IMR-90 (cell line): ENCODE measurements around the gene TMX2. TPM values are rescaled to one million over a fixed set of nuclear protein-coding genes. Genes with fewer than 3 reads are reported as not detected.

ENCODE experiments used
- ATAC-seq: fragments of 200-7000 bp; cut with Tn5 transposase; 2 replicates; pipeline ENCODE4 v1.9.1; 2020; ENCODE audit warnings: low read depth, mild to moderate bottlenecking, moderate library complexity
- Bru-seq: library from RNA; stranded (reverse); fragments of 400-500 nt; gene quantifications from one replicate; lab custom pipeline; 2021; lab: Mats Ljungman, UMichigan
- BruChase-seq, 2 experiments: library from RNA; stranded (reverse); fragments of 400-500 nt; gene quantifications; one replicate each; lab custom pipeline; 2021; lab: Mats Ljungman, UMichigan
- BruUV-seq: library from RNA; stranded (reverse); fragments of 400-500 nt; replicated peaks from 2 replicates; lab custom pipeline; 2021; lab: Mats Ljungman, UMichigan
- CTCF ChIA-PET: fragments of 300-600 bp; formaldehyde crosslinking; extraction: SDS; loops from one replicate; lab custom pipeline; 2021; ENCODE audit warnings: antibody characterized with exemption; lab: Yijun Ruan, JAX
- POLR2A ChIA-PET: fragments of 300-600 bp; sonication (Branson Sonifier 250); formaldehyde crosslinking; loops from one replicate; lab custom pipeline; 2022; ENCODE audit warnings: antibody characterized with exemption; ENCODE audit not compliant: unreplicated experiment; lab: Charles Lee
- DNase-seq: peaks from one replicate; pipeline ENCODE4 v3.0.0; 2013
- H2AFZ ChIP-seq: replicated peaks from 2 replicates; pipeline ENCODE3; 2013; ENCODE audit warnings: low read length, mild to moderate bottlenecking; ENCODE audit not compliant: poor library complexity
- H2AK5ac ChIP-seq: 2 replicates; pipeline ENCODE4 v1.6.1; 2013; ENCODE audit warnings: low read depth, low read length, inconsistent platforms
- H2AK9ac ChIP-seq: replicated peaks from 2 replicates; pipeline ENCODE3; 2013; ENCODE audit warnings: mild to moderate bottlenecking, low read depth, low read length, moderate library complexity; ENCODE audit not compliant: poor library complexity
- H2BK120ac ChIP-seq: 2 replicates; pipeline ENCODE4 v1.6.1; 2013; ENCODE audit warnings: low read depth, low read length, inconsistent platforms
- H2BK15ac ChIP-seq: 3 replicates; pipeline ENCODE4 v1.6.1; 2013; ENCODE audit warnings: low read depth, low read length, inconsistent platforms
- H2BK20ac ChIP-seq: 2 replicates; pipeline ENCODE4 v1.6.1; 2013; ENCODE audit warnings: low read depth, mild to moderate bottlenecking, inconsistent platforms, low read length, moderate library complexity
- H2BK5ac ChIP-seq: 2 replicates; pipeline ENCODE4 v1.6.1; 2013; ENCODE audit warnings: mild to moderate bottlenecking, low read depth, low read length, inconsistent platforms; ENCODE audit not compliant: poor library complexity, severe bottlenecking
- H3K14ac ChIP-seq: replicated peaks from 2 replicates; pipeline ENCODE4 v1.6.1; 2013; ENCODE audit warnings: low read depth, low read length, inconsistent platforms
- H3K18ac ChIP-seq: 2 replicates; pipeline ENCODE4 v1.6.1; 2013; ENCODE audit warnings: low read depth, low read length, control low read depth
- H3K23ac ChIP-seq: 2 replicates; pipeline ENCODE4 v1.6.1; 2013; ENCODE audit warnings: low read depth, low read length, inconsistent platforms
- H3K27ac ChIP-seq: 2 replicates; pipeline ENCODE4 v1.5.1; 2013; ENCODE audit warnings: mild to moderate bottlenecking, control low read depth, low read length; ENCODE audit not compliant: insufficient read depth
- H3K27me3 ChIP-seq: 2 replicates; pipeline ENCODE4 v1.6.1; 2013; ENCODE audit warnings: low read length; ENCODE audit not compliant: control insufficient read depth, insufficient read depth
- H3K36me3 ChIP-seq: 2 replicates; pipeline ENCODE4 v1.6.1; 2013; ENCODE audit warnings: low read length, mixed read lengths; ENCODE audit not compliant: control insufficient read depth, insufficient read depth
- H3K4ac ChIP-seq: 2 replicates; pipeline ENCODE4 v1.6.1; 2013; ENCODE audit warnings: low read depth, low read length, inconsistent platforms
- H3K4me1 ChIP-seq: 2 replicates; pipeline ENCODE4 v1.6.1; 2013; ENCODE audit warnings: low read length, mixed read lengths; ENCODE audit not compliant: control insufficient read depth, insufficient read depth
- H3K4me2 ChIP-seq: 2 replicates; pipeline ENCODE4 v1.6.1; 2013; ENCODE audit warnings: low read depth, mild to moderate bottlenecking, control low read depth, low read length, moderate library complexity
- H3K4me3 ChIP-seq: 2 replicates; pipeline ENCODE4 v1.5.1; 2013; ENCODE audit warnings: low read depth, mild to moderate bottlenecking, control low read depth, low read length, moderate library complexity; ENCODE audit not compliant: insufficient read depth
- H3K56ac ChIP-seq: 2 replicates; pipeline ENCODE4 v1.6.1; 2013; ENCODE audit warnings: low read length, inconsistent platforms; ENCODE audit not compliant: insufficient read depth; ENCODE audit errors: extremely low read depth
- H3K79me1 ChIP-seq, 2 experiments: 2 replicates each; pipeline ENCODE4 v1.6.1; 2013; ENCODE audit warnings: low read length in 2 of 2, inconsistent platforms in 1 of 2, low read depth in 1 of 2
- H3K9ac ChIP-seq: 2 replicates; pipeline ENCODE4 v1.6.1; 2013; ENCODE audit warnings: low read depth, low read length, control low read depth
- H3K9me1 ChIP-seq: 2 replicates; pipeline ENCODE4 v1.6.1; 2013; ENCODE audit warnings: low read length, inconsistent platforms; ENCODE audit not compliant: insufficient read depth
- H3K9me3 ChIP-seq: 2 replicates; pipeline ENCODE4 v1.6.1; 2013; ENCODE audit warnings: low read length; ENCODE audit not compliant: control insufficient read depth, insufficient read depth
- H4K20me1 ChIP-seq: 2 replicates; pipeline ENCODE4 v1.6.1; 2013; ENCODE audit warnings: low read length, inconsistent platforms; ENCODE audit not compliant: insufficient read depth
- H4K5ac ChIP-seq: 2 replicates; pipeline ENCODE4 v1.6.1; 2013; ENCODE audit warnings: mild to moderate bottlenecking, low read depth, low read length, control low read depth
- H4K8ac ChIP-seq, 2 experiments: 2 replicates each; pipeline ENCODE4 v1.6.1; 2013; ENCODE audit warnings: low read depth in 2 of 2, low read length in 2 of 2, control low read depth in 1 of 2, inconsistent platforms in 1 of 2
- H4K91ac ChIP-seq: 2 replicates; pipeline ENCODE4 v1.6.1; 2013; ENCODE audit warnings: low read depth, low read length, inconsistent platforms; ENCODE audit not compliant: insufficient read depth
- CEBPB ChIP-seq: IDR thresholded peaks from 2 replicates; pipeline ENCODE4 v1.6.1; 2012; ENCODE audit warnings: low read depth, low read length, improper control_type of control experiment
- CHD1 ChIP-seq: IDR thresholded peaks from 2 replicates; pipeline ENCODE4 v1.6.1; 2012; ENCODE audit warnings: low read depth, low read length, improper control_type of control experiment
- FOS ChIP-seq: fragments of 150-350 bp; IDR thresholded peaks from 2 replicates; pipeline ENCODE4 v1.6.1; 2016; ENCODE audit warnings: low read depth, low read length
- MXI1 ChIP-seq: IDR thresholded peaks from 2 replicates; pipeline ENCODE4 v1.6.1; 2012; ENCODE audit warnings: low read depth, mild to moderate bottlenecking, low read length, moderate library complexity, borderline replicate concordance
- RAD21 ChIP-seq: IDR thresholded peaks from 2 replicates; pipeline ENCODE4 v1.6.1; 2012; ENCODE audit warnings: low read length, improper control_type of control experiment
- RCOR1 ChIP-seq: IDR thresholded peaks from 2 replicates; pipeline ENCODE4 v1.6.1; 2012; ENCODE audit warnings: mild to moderate bottlenecking, low read length, improper control_type of control experiment; ENCODE audit not compliant: insufficient replicate concordance
- RFX5 ChIP-seq: IDR thresholded peaks from 2 replicates; pipeline ENCODE4 v1.8.0; 2012; ENCODE audit warnings: low read depth, mild to moderate bottlenecking, low read length, moderate library complexity
- SMC3 ChIP-seq: fragments of 150-350 bp; IDR thresholded peaks from 2 replicates; pipeline ENCODE4 v1.6.1; 2016; ENCODE audit warnings: low read depth, mild to moderate bottlenecking, antibody characterized with exemption, low read length, moderate library complexity
- WGBS, 2 experiments: methylation state at CpG; one replicate each; pipeline versions ENCODE4 v1.1.5 to v1.1.7; 2013; ENCODE audit warnings: missing lambda C conversion rate in 2 of 2; ENCODE audit not compliant: insufficient read length in 1 of 2; ENCODE audit errors: extremely low coverage in 2 of 2; 5-methylcytosine and 5-hydroxymethylcytosine counted together
- dilution Hi-C: fragments of 300-500 bp; cut with HindIII; formaldehyde crosslinking; loops from one replicate; pipeline ENCODE4 v1.14.3; 2018; ENCODE audit warnings: low sequenced_read_pairs; ENCODE audit not compliant: unreplicated experiment
- in situ Hi-C: fragments of 300-500 bp; cut with MboI; formaldehyde crosslinking; loops from 3 replicates; pipeline ENCODE4 v1.14.3; 2019; ENCODE audit warnings: low sequenced_read_pairs, inconsistent platforms, mixed read lengths
- intact Hi-C: fragments of 100-400 bp; cut with micrococcal nuclease; formaldehyde crosslinking; loops from 2 replicates; pipeline ENCODE4 v1.10.0; 2022
- long read RNA-seq: library from polyadenylated mRNA; unstranded; transcript quantifications from one replicate; pipeline ENCODE4 v2.0.0, GENCODE V29; 2021; ENCODE audit not compliant: unreplicated experiment
- polyA plus RNA-seq, 3 experiments: library from polyadenylated mRNA; depleted of rRNA; stranded (reverse); fragments of >200 nt; gene quantifications; 2 replicates each; pipeline ENCODE4 v1.2.3, GENCODE V29; 2012; ENCODE audit warnings: low replicate concordance in 1 of 3
- total RNA-seq: library from RNA; depleted of rRNA; stranded (reverse); fragments of >200 nt; gene quantifications from 2 replicates; pipeline ENCODE4 v1.2.3, GENCODE V29; 2012; rRNA removed
- TF ChIP-seq, protein P1 (sequence below): fragments of 150-350 bp; IDR thresholded peaks from 2 replicates; pipeline ENCODE4 v1.6.1; 2016; ENCODE audit warnings: low read depth, mild to moderate bottlenecking, low read length, moderate library complexity, borderline replicate concordance
- TF ChIP-seq, protein P2 (sequence below): conservative IDR thresholded peaks from 2 replicates; pipeline ENCODE4 v1.5.1; 2012; ENCODE audit warnings: mild to moderate bottlenecking, low read depth, low read length, improper control_type of control experiment

TMX2 gene, protein sequence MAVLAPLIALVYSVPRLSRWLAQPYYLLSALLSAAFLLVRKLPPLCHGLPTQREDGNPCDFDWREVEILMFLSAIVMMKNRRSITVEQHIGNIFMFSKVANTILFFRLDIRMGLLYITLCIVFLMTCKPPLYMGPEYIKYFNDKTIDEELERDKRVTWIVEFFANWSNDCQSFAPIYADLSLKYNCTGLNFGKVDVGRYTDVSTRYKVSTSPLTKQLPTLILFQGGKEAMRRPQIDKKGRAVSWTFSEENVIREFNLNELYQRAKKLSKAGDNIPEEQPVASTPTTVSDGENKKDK
- total RNA-seq: 72.5 and 103 TPM in 2 replicates
- polyA plus RNA-seq (2012; rRNA removed): 60.3 and 70.4 TPM in 2 replicates
- 30.0 and 40.5 TPM in 2 replicates for polyA plus RNA-seq (2012; cell fraction: cytosol; rRNA removed)
- polyA plus RNA-seq (2012; cell fraction: nucleus; rRNA removed; ENCODE audit: low replicate concordance): 21.5 and 73.6 TPM in 2 replicates
- Bru-seq, nascent RNA: percentile 93 among the genes with signal in this experiment
- BruChase-seq, experiment 1, labeled RNA remaining after a 6-hour chase: percentile 98 among the genes with signal in this experiment
- BruChase-seq, experiment 2, labeled RNA remaining after a 2-hour chase: percentile 97 among the genes with signal in this experiment
- long read RNA-seq, transcript TMX2-202 (7 exons, 1,521 nt): minor isoform, 10 of 89 reads
- long read RNA-seq, transcript TMX2-201 (8 exons, 1,631 nt): major isoform, 63 of 89 reads
- long read RNA-seq, partial matches to known transcripts: 7 of 89 reads
- long read RNA-seq, other reads (novel, unspliced or antisense): 6 of 89 reads

DNA sequence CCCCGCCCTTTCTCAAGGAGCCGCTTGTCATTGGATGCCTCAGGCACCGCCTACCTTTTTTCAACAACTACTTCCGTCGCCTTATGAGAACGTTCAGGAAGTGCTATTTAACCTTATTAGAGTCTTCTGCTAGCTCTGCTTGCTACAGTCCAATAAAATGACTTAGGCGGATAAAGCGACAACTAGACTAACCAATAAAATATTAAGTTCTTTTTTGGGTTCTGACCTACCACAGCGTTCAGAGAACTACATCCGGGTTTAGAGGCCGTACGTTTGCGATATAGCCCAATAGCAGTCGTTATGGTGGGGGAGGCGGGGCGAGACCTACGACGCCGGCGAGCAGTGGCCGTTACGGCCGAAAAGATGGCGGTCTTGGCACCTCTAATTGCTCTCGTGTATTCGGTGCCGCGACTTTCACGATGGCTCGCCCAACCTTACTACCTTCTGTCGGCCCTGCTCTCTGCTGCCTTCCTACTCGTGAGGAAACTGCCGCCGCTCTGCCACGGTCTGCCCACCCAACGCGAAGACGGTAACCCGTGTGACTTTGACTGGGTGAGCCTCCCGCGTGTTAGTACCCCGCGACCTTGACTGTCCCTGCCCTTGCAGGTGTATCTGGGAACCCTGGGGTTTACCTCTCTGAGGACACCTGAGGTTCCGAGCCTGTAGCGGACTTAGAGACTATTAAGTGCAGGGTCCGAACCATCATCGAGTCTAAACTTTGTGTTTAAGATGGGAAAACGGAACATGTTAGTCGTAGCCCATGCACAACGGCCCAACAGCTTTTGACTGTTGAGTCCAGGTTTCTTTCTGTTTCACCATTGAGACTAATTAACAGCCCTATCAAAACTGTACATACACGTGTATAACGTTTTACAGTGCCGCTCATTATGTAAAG is at the start of gene TMX2:
Gene TMX2, plus strand, starts transcription at position 338 of the 895 bp plus-strand sequence. Its CDS starts 26 bp downstream, at position 364.
- Histone ChIP-seq H2BK20ac (no peak within 1 kb of the TSS), H4K5ac (peak within 1 kb of the TSS; percentile 85), H2AFZ (peak within 1 kb of the TSS; percentile 96), H4K91ac (peak within 1 kb of the TSS; percentile 94), H3K23ac (peak within 1 kb of the TSS; percentile 90), H2BK5ac (peak within 1 kb of the TSS; percentile 86), H2AK5ac (peak within 1 kb of the TSS; percentile 93), H4K20me1 (no peaks in the 10 kb centered on the region), H3K18ac (no peak within 1 kb of the TSS), H3K79me1 (peaks cover 11 to 53% of the 10 kb centered on the region in 2 experiments), H4K8ac (peak within 1 kb of the TSS; percentile 91 to 99), H3K4ac (peak within 1 kb of the TSS; percentile 91), H3K36me3 (peaks cover 2% of the 10 kb centered on the region; the same call in 1 of the 2 replicates), H3K9me1 (0 out of 2 replicates have a peak, but pooled peaks cover 3% of the 10 kb centered on the region), H3K14ac (peak within 1 kb of the TSS; percentile 76), H3K9ac (peak within 1 kb of the TSS; percentile 96), H3K4me2 (peak within 1 kb of the TSS; percentile 90), H2AK9ac (peak within 1 kb of the TSS; percentile 96), H3K27me3 (no peaks in the 10 kb centered on the region), H2BK15ac (peak within 1 kb of the TSS; percentile 2; the same call in 1 of the 3 replicates), H3K4me3 (peak within 1 kb of the TSS; percentile 74), H3K4me1 (peaks cover 5% of the 10 kb centered on the region; the same call in 1 of the 2 replicates), H2BK120ac (peak within 1 kb of the TSS; percentile 57), H3K27ac (peak within 1 kb of the TSS; percentile 92), H3K56ac (peak within 1 kb of the TSS; percentile 71), H3K9me3 (no peaks in the 10 kb centered on the region)
- intact Hi-C loops: no loop called here
- CTCF ChIA-PET: interaction anchor here (0.7 kb wide), 1 partner anchor 88 kb away, joined by 3 read pairs; no protein-coding TSS in a partner anchor
- peak; percentile 95 for ATAC-seq
- peak; percentile 100 for DNase-seq
- no TSS peak for BruUV-seq
- POLR2A ChIA-PET: interaction anchor here (1.0 kb wide), 1 partner anchor 527 kb away, joined by 3 read pairs; no protein-coding TSS in a partner anchor
- WGBS, 2 experiments: 0% methylated on average over 12 of the region's 53 CpGs; no CpG with 5 or more reads in 1 of the 2 experiments
- dilution Hi-C loops: no loop called here
- in situ Hi-C loops: no loop called here
- no peak for TF ChIP-seq CEBPB
- TF ChIP-seq FOS: peak; percentile 9; the same call in 1 of the 2 replicates
- TF ChIP-seq, protein P1, sequence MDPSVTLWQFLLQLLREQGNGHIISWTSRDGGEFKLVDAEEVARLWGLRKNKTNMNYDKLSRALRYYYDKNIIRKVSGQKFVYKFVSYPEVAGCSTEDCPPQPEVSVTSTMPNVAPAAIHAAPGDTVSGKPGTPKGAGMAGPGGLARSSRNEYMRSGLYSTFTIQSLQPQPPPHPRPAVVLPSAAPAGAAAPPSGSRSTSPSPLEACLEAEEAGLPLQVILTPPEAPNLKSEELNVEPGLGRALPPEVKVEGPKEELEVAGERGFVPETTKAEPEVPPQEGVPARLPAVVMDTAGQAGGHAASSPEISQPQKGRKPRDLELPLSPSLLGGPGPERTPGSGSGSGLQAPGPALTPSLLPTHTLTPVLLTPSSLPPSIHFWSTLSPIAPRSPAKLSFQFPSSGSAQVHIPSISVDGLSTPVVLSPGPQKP: no peak
- no peak for TF ChIP-seq RCOR1
- TF ChIP-seq SMC3: no peak
- no peak for TF ChIP-seq RFX5
- TF ChIP-seq, protein P2, sequence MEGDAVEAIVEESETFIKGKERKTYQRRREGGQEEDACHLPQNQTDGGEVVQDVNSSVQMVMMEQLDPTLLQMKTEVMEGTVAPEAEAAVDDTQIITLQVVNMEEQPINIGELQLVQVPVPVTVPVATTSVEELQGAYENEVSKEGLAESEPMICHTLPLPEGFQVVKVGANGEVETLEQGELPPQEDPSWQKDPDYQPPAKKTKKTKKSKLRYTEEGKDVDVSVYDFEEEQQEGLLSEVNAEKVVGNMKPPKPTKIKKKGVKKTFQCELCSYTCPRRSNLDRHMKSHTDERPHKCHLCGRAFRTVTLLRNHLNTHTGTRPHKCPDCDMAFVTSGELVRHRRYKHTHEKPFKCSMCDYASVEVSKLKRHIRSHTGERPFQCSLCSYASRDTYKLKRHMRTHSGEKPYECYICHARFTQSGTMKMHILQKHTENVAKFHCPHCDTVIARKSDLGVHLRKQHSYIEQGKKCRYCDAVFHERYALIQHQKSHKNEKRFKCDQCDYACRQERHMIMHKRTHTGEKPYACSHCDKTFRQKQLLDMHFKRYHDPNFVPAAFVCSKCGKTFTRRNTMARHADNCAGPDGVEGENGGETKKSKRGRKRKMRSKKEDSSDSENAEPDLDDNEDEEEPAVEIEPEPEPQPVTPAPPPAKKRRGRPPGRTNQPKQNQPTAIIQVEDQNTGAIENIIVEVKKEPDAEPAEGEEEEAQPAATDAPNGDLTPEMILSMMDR: no peak
- TF ChIP-seq CHD1: no peak
- TF ChIP-seq MXI1: peak; percentile 59; the same call in 1 of the 2 replicates
- no peak for TF ChIP-seq RAD21
